Measurements from ENCODE around the gene MROH2A.

The MROH2A gene

GRCh38 chr2:233802132-233802815, 24.1 kb downstream of the MROH2A start:
- no peak for DNase-seq

DNA sequence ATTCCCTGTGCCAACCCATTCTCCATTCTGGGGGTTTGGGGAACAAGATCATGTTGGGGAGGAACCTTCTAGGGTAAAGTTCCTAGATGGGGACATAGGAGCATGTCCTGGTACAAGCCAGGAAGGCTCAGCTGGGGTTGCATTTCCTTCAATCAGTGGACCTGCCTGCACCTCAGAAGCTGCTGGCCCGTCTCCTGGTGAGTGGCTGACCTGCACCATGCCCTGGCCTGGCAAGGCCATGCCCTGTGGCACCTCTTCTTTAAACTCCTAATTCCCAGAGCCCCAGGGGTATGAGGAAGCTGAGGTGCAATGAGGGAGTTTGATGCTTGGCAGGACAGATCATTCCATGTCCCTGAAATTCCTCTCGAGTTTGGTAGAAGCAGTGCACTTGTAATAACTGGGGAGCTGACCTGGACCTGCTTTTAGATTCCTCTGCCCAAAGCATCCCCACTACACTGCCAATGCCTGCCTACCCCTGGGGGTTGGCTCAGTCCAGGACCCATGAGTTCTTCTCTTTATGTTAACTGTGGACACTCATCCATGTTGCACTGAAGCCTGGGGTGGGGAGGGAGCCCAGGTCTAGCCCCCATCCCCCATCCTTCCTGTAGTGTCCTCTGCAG, 25.3 kb downstream of the MROH2A start:
- no peak for DNase-seq

- DNase-seq, result no peak
These were observed 25.9 kb downstream of the MROH2A start for GRCh38 chr2:233803994-233804393.

GRCh38 chr2:233807215-233807865, 29.2 kb downstream of the MROH2A start:
- DNase-seq, result no peak

GRCh38 chr2:233807966-233808935, 30.1 kb downstream of the MROH2A start:
- no peak for DNase-seq

- DNase-seq, result no peak
These were observed 32.3 kb downstream of the MROH2A start for GRCh38 chr2:233810385-233810784.

DNA sequence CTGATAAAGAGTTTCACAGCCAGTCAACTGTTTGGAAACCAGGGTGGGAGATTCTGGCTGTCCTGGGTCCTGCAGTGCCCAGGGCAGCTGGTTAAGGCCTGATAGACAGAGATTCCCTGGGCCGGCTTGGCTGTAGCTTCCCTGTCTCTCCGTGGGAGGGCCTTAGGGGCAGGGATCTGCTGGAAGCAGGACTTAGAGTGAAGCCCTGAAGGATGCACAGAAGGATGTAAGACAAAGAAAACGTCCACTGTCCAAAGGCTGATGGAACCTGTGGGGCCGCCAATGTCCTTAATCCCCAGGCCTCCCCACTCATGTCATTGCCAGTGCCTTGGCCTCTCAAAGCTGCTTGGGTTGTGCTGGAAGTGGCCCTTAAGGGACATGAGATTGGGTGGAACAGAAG, 33.0 kb downstream of the MROH2A start:
- no peak for DNase-seq

DNA sequence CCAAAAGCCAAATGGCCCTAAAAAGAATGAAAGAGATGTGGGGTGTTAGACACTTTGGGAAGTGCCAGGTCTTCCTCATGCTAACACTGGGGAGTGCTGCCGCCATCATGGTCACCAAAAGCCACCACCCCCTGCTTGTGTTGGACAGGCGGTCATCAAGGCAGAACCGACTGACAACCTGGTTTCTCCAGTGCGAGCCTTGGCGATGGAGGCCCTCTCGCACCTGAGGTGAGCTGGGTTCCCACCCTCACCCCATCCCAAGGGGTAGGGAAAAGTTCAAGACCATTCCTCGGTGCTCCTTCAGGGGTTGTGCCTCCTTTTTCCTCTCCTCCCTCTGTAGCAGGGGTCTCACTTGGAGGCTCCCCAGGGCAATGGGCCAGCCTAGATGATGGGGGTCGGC, 33.6 kb downstream of the MROH2A start:
- DNase-seq, result no peak

DNA sequence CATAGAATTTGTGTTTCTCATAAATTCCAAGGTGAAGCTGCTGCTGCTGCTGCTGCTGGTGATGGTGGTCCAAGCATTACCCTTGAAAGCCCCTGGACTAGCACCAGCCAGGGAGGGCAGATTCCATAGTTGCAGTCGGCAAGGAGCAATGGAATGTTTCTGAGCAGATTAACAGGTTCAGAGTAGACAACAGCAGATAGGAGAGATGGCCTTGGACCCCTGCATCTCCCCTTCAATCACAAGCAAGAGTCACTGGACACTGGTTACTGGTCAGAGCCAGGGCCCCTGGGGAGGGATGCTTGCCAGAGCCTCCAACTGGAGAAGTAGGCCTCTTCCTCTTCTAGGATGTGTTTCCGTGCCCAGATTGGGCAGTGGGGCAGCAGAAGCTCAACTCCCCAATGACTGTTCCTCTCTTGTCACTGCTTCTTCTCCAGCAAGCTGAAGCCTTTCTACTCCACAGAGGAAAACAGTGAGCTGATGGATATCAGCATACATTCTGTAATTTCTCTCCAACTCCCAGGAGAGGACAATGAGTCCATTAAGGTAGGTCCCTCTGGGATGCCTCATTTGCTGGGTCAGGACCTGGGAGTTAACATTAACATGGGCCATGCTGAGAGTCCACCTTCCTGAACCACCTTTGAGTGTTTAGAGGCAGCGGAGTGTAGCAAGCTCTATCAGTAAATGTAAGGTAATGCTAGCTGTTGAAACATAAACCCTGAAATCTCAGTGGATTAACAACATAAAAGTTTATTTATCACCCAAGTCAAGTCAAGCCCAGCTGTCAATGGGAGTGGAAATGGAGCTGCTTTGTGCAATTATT, 35.3 kb downstream of the MROH2A start:
- no peak for DNase-seq

GRCh38 chr2:233814056-233814835, 36.1 kb downstream of the MROH2A start:
- DNase-seq, result no peak

DNA sequence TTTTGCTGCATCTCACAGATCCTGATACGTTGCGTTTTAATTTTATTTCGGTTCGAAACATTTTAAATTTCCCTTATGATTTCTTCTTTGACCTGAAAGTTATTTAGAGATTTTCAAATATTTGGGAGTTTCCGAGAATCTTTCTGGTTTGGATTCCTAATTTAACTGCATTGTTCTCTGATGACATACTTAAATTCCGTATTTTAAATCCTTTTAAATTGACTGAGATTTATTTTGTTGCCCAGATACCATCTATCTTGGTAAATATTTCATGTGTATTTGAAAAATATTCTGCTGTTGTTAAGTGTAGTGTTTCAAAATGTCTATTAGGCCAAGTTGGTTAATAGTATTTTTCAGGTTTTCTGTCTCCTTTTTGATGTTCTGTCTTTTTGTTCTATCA, 37.7 kb downstream of the MROH2A start:
- DNase-seq, result no peak

- no peak for DNase-seq
These were observed 38.2 kb downstream of the MROH2A start for GRCh38 chr2:233816334-233816733.

DNA sequence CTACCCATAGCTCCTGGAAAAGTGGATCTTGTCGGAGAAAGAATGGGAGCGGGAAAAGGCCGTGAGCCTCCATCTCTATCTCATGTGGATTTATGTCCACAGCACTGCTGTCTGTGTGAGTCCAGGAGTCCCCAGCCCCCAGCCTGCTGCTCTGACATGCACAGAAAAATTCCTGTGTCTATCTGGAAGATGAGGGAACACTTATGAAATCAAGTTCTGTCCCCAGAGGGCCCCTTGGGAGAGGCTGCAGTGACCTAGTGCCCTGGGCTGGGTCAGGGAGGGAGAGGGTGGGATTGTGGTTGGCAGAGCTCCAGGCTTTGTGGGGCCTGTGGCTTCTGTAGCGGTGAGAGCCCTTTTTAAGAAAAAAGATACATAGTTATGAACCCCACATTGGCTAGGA, 38.6 kb downstream of the MROH2A start:
- no peak for DNase-seq

DNA sequence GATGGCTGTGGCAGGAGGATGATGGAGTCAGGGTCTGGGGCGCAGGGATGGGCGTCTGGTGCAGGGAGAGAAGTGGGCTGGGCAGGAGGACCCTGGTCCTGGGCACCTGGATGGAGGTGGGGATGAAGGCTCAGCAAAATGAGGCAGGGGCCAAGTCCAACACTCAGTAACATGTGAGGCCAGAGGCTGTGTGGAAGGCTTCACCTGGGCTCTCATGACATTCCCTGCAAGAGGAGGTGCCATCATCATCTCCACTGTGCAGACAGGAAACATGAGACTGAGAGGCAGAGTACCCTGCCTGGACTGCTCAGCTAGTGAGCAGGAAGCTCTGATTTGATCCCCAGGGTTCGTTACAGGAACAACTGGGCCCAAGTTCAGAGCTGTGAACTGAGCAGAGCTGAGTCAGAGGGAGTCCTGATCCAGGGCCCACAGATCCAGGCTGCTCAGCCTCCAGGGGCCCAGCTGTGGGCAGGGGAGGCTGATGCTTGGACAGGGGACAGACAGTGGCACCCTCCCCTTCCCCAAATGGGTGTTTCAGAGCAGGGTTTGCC, 39.3 kb downstream of the MROH2A start:
- no peak for DNase-seq

GRCh38 chr2:233817995-233818638, 40.0 kb downstream of the MROH2A start:
- DNase-seq, result no peak

DNA sequence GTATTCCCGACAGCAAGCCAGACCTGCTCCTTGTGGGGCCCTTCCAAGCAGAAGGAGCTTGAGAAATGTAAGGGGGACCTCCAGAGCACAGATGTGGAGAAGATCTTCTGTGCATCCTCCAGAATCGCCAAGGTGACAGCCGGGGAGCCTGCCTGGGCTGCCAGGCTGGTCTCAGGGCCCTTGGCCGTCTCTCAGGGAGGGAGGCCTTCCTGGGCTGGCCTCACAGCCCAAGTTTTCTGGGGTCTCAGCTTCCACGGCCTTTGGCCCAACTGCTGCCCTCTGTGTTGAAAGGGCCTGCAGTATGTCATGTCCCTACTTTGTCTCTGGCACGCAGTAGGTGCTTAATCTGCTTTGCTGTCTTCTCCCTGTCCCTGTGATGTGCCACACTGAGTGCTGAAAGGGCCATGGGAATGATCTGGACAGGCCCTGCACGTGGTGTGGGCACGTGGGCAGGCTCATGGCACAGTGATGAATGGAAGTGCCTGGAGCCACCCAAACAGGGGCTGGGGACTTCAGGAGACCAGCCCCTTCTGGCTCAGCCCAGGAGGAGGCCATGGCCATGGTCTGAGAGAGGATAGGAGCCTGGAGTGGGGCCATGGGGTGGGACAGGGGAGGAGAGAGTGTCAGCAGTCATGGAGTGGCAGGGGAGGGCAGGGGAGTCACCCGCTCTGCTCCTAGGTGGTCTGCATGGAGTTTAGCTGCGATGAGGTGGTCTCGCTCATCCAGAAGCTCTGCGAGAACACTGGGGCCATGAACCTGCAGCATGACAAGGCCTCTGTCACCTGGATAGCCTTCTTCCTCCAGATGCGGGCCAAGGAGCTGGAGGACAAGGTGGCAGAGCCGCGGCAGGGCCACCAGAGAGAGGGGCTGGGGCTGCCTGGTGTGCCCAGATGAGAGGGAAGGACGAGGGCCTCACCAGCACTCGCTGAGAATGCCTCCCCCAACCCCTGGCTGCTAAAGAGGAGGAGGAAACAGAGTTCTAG, 40.8 kb downstream of the MROH2A start:
- DNase-seq, result no peak

- no peak for DNase-seq
These were observed 42.0 kb downstream of the MROH2A start for GRCh38 chr2:233819884-233820773.

- DNase-seq, result no peak
These were observed 42.6 kb downstream of the MROH2A start for GRCh38 chr2:233820774-233821105.

Measured in activated naive CD4-positive, alpha-beta T cell treated with anti-CD3 and anti-CD28 coated beads, Interleukin-2, amount 50 U/mL, for 16 hours (primary cell).